Left lung (tissue), 10 donors: ENCODE results near the gene PHF1. TPM values are rescaled to one million over a fixed set of nuclear protein-coding genes. Genes with fewer than 3 reads are reported as not detected.

Source experiments
- ATAC-seq: fragments of 200-7000 bp; cut with Tn5 transposase; one replicate; pipeline ENCODE4 v1.9.1; 2020; ENCODE audit warnings: moderate library complexity
- DNase-seq, 4 donors: peaks; one replicate each; pipeline ENCODE4 v3.0.0-alpha.2; 2013 to 2020
- H3K27ac ChIP-seq, 2 donors: fragments of 200-600 bp; sonication (generic) in 1 of 2; one replicate each; pipeline versions ENCODE4 v1.5.0 to v1.8.0; 2020 to 2021
- H3K27me3 ChIP-seq, 2 donors: fragments of 200-600 bp; sonication (generic) in 1 of 2; one replicate each; pipeline versions ENCODE4 v1.5.0 to v1.8.0; 2020 to 2021
- H3K36me3 ChIP-seq, 2 donors: fragments of 200-600 bp; sonication (generic) in 1 of 2; one replicate each; pipeline versions ENCODE4 v1.5.0 to v1.8.0; 2020 to 2021
- H3K4me1 ChIP-seq, 2 donors: fragments of 200-600 bp; one replicate each; pipeline ENCODE4 v1.8.0; 2021
- H3K4me3 ChIP-seq, 2 donors: fragments of 200-600 bp; sonication (generic) in 1 of 2; one replicate each; pipeline versions ENCODE4 v1.5.0 to v1.8.0; 2020 to 2021; ENCODE audit warnings: mild to moderate bottlenecking in 1 of 2
- H3K9me3 ChIP-seq, 2 donors: fragments of 200-600 bp; sonication (generic) in 1 of 2; one replicate each; pipeline versions ENCODE4 v1.5.0 to v1.8.0; 2020 to 2021
- CTCF ChIP-seq, 2 donors: fragments of 200-600 bp; sonication (generic) in 1 of 2; IDR thresholded peaks; one replicate each; pipeline versions ENCODE4 v1.5.0 to v1.8.0; 2021; ENCODE audit warnings: antibody characterized with exemption in 2 of 2
- intact Hi-C, 2 donors: fragments of 100-400 bp; cut with DNase I; formaldehyde crosslinking; loops; one replicate each; pipeline versions ENCODE4 v1.11.2 to v1.14.2; 2022
- polyA plus RNA-seq, 6 donors: library from polyadenylated mRNA; unstranded; fragments of 120-200 nt; gene quantifications; one replicate each; pipeline ENCODE4 v1.2.1, GENCODE V29; 2013; ENCODE audit not compliant: insufficient read length in 6 of 6
- total RNA-seq, 2 donors: library from RNA; stranded (reverse); fragmentation: NEBNext Ultra II Directional; extraction: Animal tissue kit (Norgen Biotek cat#: 25700); gene quantifications; one replicate each; pipeline ENCODE4 v1.2.1, GENCODE V29; 2021
- donor health status: DM: no; HTN: yes; CAD: no.
- donor health status: DM: no; HTN: no; CAD: no.

The PHF1 gene
- total and polyA plus RNA-seq, 8 donors = 43.4 to 91.9 (median 68.4) TPM

- intact Hi-C loops = no loop called here
- Histone ChIP-seq H3K4me1 (peaks cover 0 to 6% of the 10 kb centered on the region in 2 donors), H3K9me3 (no peaks in the 10 kb centered on the region), H3K36me3 (peaks cover 0 to 4% of the 10 kb centered on the region in 2 donors), H3K27me3 (no peaks in the 10 kb centered on the region), H3K27ac (no peak overlapping the region), H3K4me3 (no peak overlapping the region)
- no peak for TF ChIP-seq CTCF (IDR thresholded peaks at IDR 0.05)
- DNase-seq = no peak
- no peak for ATAC-seq
Observed at GRCh38 chr6:33404884-33405283, 5.9 kb upstream of the PHF1 start.

DNA sequence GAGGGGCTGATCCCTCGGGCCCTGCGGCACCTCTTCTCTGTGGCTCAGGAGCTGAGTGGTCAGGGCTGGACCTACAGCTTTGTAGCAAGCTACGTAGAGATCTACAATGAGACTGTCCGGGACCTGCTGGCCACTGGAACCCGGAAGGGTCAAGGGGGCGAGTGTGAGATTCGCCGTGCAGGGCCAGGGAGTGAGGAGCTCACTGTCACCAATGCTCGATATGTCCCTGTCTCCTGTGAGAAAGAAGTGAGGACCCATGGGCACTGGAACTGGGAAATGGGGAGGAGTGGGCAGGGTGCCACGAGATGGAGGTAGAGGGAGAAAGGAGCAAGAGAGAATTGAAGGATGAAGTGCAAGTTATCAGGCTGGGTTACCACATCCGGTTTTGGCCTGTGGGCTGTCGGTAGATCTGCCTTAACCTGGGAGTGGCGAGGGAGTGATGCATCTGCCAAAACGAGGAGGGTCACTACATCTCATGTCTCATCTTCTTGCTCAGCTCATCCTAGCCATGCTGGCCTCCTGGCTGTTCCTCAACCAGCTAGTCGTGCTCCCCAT is 5.4 kb upstream of the PHF1 start:
- DNase-seq (no peak), ATAC-seq (no peak)
- no peaks in the 10 kb centered on the region for H3K9me3 ChIP-seq
- H3K27me3 ChIP-seq = no peaks in the 10 kb centered on the region
- peaks cover 0 to 6% of the 10 kb centered on the region in 2 donors for H3K4me1 ChIP-seq
- intact Hi-C loops = no loop called here
- no peak for TF ChIP-seq CTCF (IDR thresholded peaks at IDR 0.05)
- H3K27ac ChIP-seq = no peak overlapping the region
- peaks cover 0 to 4% of the 10 kb centered on the region in 2 donors for H3K36me3 ChIP-seq
- H3K4me3 ChIP-seq = no peak overlapping the region

- H3K4me1 ChIP-seq = peaks cover 0 to 6% of the 10 kb centered on the region in 2 donors
- intact Hi-C loops = no loop called here
- H3K36me3 ChIP-seq = peaks cover 0 to 4% of the 10 kb centered on the region in 2 donors
- no peak for ATAC-seq
- TF ChIP-seq CTCF (IDR thresholded peaks at IDR 0.05) = no peak
- no peak for DNase-seq
- H3K27me3 ChIP-seq = no peaks in the 10 kb centered on the region
- H3K4me3 ChIP-seq = no peak overlapping the region
- no peak overlapping the region for H3K27ac ChIP-seq
- no peaks in the 10 kb centered on the region for H3K9me3 ChIP-seq
Observed at GRCh38 chr6:33406126-33406525, 4.7 kb upstream of the PHF1 start.

- no peak for DNase-seq
- Histone ChIP-seq H3K9me3 (no peaks in the 10 kb centered on the region), H3K27me3 (no peaks in the 10 kb centered on the region), H3K27ac (no peak overlapping the region), H3K36me3 (peaks cover 0 to 4% of the 10 kb centered on the region in 2 donors), H3K4me3 (no peak overlapping the region), H3K4me1 (peaks cover 4 to 17% of the 10 kb centered on the region in 2 donors)
- TF ChIP-seq CTCF (IDR thresholded peaks at IDR 0.05) = no peak
- intact Hi-C loops = no loop called here
- no peak for ATAC-seq
Observed at GRCh38 chr6:33407132-33407718, 3.6 kb upstream of the PHF1 start.

- peak overlapping the region; percentile 87 to 95 for H3K27ac ChIP-seq
- peaks cover 4 to 27% of the 10 kb centered on the region in 2 donors for H3K4me1 ChIP-seq
- H3K4me3 ChIP-seq = peak overlapping the region; percentile 84 to 97
- intact Hi-C loops = loop anchor here in 1 of 2 donors (10.0 kb wide), 1 partner anchor 95 kb away; the partner anchor contains the start of genes TAPBP and ZBTB22
- DNase-seq = peak; percentile 96 to 100 (median 98)
- TF ChIP-seq CTCF (IDR thresholded peaks at IDR 0.05) = no peak
- H3K9me3 ChIP-seq = no peaks in the 10 kb centered on the region
- peak; percentile 88 for ATAC-seq
- no peaks in the 10 kb centered on the region for H3K27me3 ChIP-seq
- peaks cover 0 to 29% of the 10 kb centered on the region in 2 donors for H3K36me3 ChIP-seq
Observed at GRCh38 chr6:33410050-33410710, 634 bp upstream of the PHF1 start.
